HL-60 (cell line): ENCODE measurements around the gene CCNT2.

ENCODE experiments used
- POLR2AphosphoS5 ChIP-seq: IDR thresholded peaks from 2 replicates; pipeline ENCODE4 v1.6.1; 2012; ENCODE audit warnings: low read depth
- TF ChIP-seq, protein P1 (sequence below): IDR thresholded peaks from one replicate; pipeline ENCODE4 v1.5.1; 2011; ENCODE audit warnings: low read length, control low read depth, inconsistent platforms; ENCODE audit not compliant: insufficient read depth

DNA sequence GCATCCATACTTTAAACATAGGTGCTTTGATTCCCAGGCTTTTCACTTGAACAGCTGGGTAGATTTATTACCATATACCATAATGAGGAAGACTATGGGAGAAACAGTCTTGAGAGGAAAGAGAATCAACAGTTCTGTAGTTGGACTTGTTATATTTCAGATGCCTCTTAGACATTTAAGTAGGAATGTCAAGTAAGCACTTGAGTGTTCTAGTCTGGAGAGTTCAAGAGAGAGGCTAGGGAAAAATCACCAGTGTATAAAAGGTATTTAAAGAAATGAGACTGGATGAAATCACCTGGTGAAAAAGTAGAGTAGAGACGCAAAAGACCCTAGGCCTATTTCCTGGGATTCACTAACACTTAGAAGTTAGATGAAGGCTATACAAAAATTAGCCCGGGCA, 13.5 kb upstream of the CCNT2 start:
- TF ChIP-seq, protein P1, sequence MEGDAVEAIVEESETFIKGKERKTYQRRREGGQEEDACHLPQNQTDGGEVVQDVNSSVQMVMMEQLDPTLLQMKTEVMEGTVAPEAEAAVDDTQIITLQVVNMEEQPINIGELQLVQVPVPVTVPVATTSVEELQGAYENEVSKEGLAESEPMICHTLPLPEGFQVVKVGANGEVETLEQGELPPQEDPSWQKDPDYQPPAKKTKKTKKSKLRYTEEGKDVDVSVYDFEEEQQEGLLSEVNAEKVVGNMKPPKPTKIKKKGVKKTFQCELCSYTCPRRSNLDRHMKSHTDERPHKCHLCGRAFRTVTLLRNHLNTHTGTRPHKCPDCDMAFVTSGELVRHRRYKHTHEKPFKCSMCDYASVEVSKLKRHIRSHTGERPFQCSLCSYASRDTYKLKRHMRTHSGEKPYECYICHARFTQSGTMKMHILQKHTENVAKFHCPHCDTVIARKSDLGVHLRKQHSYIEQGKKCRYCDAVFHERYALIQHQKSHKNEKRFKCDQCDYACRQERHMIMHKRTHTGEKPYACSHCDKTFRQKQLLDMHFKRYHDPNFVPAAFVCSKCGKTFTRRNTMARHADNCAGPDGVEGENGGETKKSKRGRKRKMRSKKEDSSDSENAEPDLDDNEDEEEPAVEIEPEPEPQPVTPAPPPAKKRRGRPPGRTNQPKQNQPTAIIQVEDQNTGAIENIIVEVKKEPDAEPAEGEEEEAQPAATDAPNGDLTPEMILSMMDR = no peak
- TF ChIP-seq POLR2AphosphoS5 = no peak
